ENCODE results near the gene LIMS4.
"Not testable (repeated sequence)": the region's sequence is repeated elsewhere in the genome, so short reads cannot be mapped to it uniquely, and the experiment has no call there.

DNA sequence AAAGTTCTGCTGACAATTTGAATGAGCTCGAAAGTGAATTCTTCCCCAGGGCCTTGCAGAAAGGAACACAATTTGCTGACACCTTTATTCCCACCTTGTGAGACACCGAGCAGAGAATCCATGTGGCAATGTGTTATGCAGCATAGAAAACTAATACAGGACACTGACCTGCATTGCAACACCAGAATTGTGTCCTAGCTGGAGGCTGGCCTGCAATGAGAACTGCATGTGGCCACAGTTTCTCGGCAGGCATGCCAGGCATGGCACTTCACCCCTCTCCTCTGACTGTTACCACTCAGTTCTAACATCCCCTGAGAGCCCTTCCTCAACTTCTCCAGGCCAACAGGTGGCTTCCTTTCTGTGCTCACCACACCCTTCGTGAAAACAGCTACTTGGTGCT lies 46.9 kb downstream of the LIMS4 start:
- not testable (repeated sequence) for TF ChIP-seq ZNF274 (IDR thresholded peaks at IDR 0.05; ENCODE audit: low read depth, low read length); YY1 (IDR thresholded peaks at IDR 0.05; ENCODE audit: insufficient read depth, insufficient read length)
